ENCODE results near the gene ARMC12. TPM values are rescaled to one million over a fixed set of nuclear protein-coding genes. Genes with fewer than 3 reads are reported as not detected.

ARMC12 gene
- total and polyA plus RNA-seq, 10 of the 15 experiments (the other 5 are each of a cell fraction or from before 2014, with no cell fraction given) = 0.10 to 1.6 (median 0.62) TPM

DNA sequence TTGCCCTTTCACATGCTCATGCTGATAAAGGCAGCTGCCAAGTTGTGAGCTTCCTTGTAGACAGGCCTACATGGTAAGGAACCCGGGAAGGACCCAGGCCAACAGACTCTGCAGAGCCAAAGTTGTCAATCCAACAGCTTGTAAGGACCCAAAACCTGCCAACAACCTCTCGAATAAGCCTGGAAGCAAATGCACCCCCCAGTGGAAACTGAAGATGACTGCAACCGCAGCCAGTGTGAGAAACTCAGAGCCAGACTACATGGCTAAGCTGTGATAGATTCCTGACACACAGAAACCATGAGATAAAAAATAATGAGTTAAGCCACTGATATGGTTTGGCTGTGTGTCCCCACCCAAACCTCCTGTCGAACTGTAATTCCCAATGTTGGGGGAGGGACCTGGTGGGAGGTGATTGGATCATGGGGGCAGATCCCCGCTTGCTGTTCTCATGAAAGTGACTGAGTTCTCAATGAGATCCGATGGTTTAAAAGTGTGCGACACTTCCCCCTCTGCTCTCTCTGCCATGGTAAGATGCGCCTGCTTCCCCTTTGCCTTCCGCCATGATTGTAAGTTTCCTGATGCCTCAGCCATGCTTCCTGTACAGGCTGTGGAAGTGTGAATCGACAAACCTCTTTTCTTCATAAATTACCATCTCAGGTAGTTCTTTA, 20.8 kb downstream of the ARMC12 start (continued):
- TF ChIP-seq, protein P1, sequence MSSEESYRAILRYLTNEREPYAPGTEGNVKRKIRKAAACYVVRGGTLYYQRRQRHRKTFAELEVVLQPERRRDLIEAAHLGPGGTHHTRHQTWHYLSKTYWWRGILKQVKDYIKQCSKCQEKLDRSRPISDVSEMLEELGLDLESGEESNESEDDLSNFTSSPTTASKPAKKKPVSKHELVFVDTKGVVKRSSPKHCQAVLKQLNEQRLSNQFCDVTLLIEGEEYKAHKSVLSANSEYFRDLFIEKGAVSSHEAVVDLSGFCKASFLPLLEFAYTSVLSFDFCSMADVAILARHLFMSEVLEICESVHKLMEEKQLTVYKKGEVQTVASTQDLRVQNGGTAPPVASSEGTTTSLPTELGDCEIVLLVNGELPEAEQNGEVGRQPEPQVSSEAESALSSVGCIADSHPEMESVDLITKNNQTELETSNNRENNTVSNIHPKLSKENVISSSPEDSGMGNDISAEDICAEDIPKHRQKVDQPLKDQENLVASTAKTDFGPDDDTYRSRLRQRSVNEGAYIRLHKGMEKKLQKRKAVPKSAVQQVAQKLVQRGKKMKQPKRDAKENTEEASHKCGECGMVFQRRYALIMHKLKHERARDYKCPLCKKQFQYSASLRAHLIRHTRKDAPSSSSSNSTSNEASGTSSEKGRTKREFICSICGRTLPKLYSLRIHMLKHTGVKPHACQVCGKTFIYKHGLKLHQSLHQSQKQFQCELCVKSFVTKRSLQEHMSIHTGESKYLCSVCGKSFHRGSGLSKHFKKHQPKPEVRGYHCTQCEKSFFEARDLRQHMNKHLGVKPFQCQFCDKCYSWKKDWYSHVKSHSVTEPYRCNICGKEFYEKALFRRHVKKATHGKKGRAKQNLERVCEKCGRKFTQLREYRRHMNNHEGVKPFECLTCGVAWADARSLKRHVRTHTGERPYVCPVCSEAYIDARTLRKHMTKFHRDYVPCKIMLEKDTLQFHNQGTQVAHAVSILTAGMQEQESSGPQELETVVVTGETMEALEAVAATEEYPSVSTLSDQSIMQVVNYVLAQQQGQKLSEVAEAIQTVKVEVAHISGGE (CRISPR knock-in tag; IDR thresholded peaks at IDR 0.05) = no peak
- TF ChIP-seq KDM1A (IDR thresholded peaks at IDR 0.05; ENCODE audit: borderline replicate concordance) (no peak), MEF2B (IDR thresholded peaks at IDR 0.05; ENCODE audit: partially characterized antibody, poor library complexity, severe bottlenecking) (no peak), RB1 (IDR thresholded peaks at IDR 0.05; ENCODE audit: borderline replicate concordance) (no peak), ESRRA (IDR thresholded peaks at IDR 0.05; ENCODE audit: low read length) (no peak), ATF7 (IDR thresholded peaks at IDR 0.05; ENCODE audit: low read depth) (no peak), TARDBP (IDR thresholded peaks at IDR 0.05; ENCODE audit: borderline replicate concordance) (no peak), ZNF274 (IDR thresholded peaks at IDR 0.05; ENCODE audit: insufficient read depth, insufficient read length) (no peak), IKZF1 (conservative IDR thresholded peaks at IDR 0.05) (no peak), TCF7 (IDR thresholded peaks at IDR 0.05; ENCODE audit: borderline replicate concordance) (no peak), MYC (IDR thresholded peaks at IDR 0.05; ENCODE audit: insufficient read depth, insufficient read length, insufficient replicate concordance, low read length, severe bottlenecking) (no peak), SMC3 (IDR thresholded peaks at IDR 0.05; ENCODE audit: borderline replicate concordance, low read length) (peak; percentile 14; the same call in 1 of the 2 replicates), NR2C1 (IDR thresholded peaks at IDR 0.05) (no peak), CBFB (IDR thresholded peaks at IDR 0.05; ENCODE audit: low read depth) (peak; percentile 65; the same call in 1 of the 2 replicates), LARP7 (IDR thresholded peaks at IDR 0.05) (no peak)
- TF ChIP-seq, protein P2, sequence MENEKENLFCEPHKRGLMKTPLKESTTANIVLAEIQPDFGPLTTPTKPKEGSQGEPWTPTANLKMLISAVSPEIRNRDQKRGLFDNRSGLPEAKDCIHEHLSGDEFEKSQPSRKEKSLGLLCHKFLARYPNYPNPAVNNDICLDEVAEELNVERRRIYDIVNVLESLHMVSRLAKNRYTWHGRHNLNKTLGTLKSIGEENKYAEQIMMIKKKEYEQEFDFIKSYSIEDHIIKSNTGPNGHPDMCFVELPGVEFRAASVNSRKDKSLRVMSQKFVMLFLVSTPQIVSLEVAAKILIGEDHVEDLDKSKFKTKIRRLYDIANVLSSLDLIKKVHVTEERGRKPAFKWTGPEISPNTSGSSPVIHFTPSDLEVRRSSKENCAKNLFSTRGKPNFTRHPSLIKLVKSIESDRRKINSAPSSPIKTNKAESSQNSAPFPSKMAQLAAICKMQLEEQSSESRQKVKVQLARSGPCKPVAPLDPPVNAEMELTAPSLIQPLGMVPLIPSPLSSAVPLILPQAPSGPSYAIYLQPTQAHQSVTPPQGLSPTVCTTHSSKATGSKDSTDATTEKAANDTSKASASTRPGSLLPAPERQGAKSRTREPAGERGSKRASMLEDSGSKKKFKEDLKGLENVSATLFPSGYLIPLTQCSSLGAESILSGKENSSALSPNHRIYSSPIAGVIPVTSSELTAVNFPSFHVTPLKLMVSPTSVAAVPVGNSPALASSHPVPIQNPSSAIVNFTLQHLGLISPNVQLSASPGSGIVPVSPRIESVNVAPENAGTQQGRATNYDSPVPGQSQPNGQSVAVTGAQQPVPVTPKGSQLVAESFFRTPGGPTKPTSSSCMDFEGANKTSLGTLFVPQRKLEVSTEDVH (IDR thresholded peaks at IDR 0.05; ENCODE audit: low read depth, partially characterized antibody) = no peak

All from GM12878 (cell line).